ENCODE data around the gene SLC25A24.
"Not testable (repeated sequence)": the region's sequence is repeated elsewhere in the genome, so short reads cannot be mapped to it uniquely, and the experiment has no call there.

The SLC25A24 gene

DNA sequence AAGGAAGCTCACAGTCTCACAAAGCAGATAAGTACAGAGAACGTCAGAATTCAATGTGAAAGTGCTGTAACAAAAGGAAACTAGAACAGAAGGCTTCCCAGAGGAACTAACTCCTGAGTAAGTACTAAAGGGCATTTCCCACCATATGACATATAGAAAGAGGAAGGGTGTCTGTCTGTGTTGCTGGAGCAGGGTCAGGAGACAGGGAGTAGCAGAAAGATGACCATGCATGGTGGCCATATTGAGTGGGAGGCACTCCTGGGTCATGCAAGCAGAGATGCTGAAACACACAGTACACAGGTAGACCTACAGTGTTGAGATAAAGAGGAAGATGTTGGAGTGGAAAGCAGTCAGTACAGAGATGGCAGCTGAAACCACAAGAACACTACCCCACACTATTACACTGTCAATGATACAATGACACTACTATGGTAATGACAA lies 47.3 kb downstream of the SLC25A24 start:
- H2BK120ac ChIP-seq (ENCODE audit: insufficient read depth, low read length, poor library complexity) = no peak overlapping the region
- no peak overlapping the region for H3K27ac ChIP-seq (ENCODE audit: low read depth, low read length)
- no peak overlapping the region for H3K14ac ChIP-seq (ENCODE audit: low read length)
- H2AFZ ChIP-seq (ENCODE audit: insufficient read depth, low read length, poor library complexity) = no peak overlapping the region
- H3K4me3 ChIP-seq (ENCODE audit: low read depth, low read length) = no peak overlapping the region
- H3K23ac ChIP-seq (ENCODE audit: low read length) = no peak overlapping the region
- peaks cover 9 to 36% of the 10 kb centered on the region in 2 experiments for H3K36me3 ChIP-seq (ENCODE audit: control insufficient read depth in 1 of 2, insufficient read depth in 2 of 2, low read length in 2 of 2)
- H3K27me3 ChIP-seq (ENCODE audit: insufficient read depth, low read length) = no peaks in the 10 kb centered on the region
- no peak overlapping the region for H2BK12ac ChIP-seq (ENCODE audit: low read length)
- H3K18ac ChIP-seq (ENCODE audit: low read length) = no peak overlapping the region
- WGBS (ENCODE audit: extremely low coverage, insufficient coverage, insufficient read length) = no CpG with 5 or more reads among the region's 1 CpG
- H2AK5ac ChIP-seq (ENCODE audit: low read length) = no peak overlapping the region
- no peak overlapping the region for H4K8ac ChIP-seq (ENCODE audit: low read depth, low read length)
- H3K9me3 ChIP-seq (ENCODE audit: insufficient read depth, low read depth, low read length) = no peaks in the 10 kb centered on the region
- H3K79me1 ChIP-seq (ENCODE audit: low read length) = no peaks in the 10 kb centered on the region
- H4K91ac ChIP-seq (ENCODE audit: low read depth, low read length) = no peak overlapping the region
- peak in 1 of 2 donors; percentile 17 for DNase-seq
- no peak overlapping the region for H2BK5ac ChIP-seq (ENCODE audit: low read depth, low read length, poor library complexity)
- no peak overlapping the region for H3K9ac ChIP-seq (ENCODE audit: low read length)
- no peak overlapping the region for H3K4me2 ChIP-seq (ENCODE audit: low read length)
- no peak overlapping the region for H4K12ac ChIP-seq (ENCODE audit: low read depth, low read length)
- H3K4me1 ChIP-seq (ENCODE audit: control insufficient read depth in 1 of 2, insufficient read depth in 2 of 2, low read length in 2 of 2) = no peaks in the 10 kb centered on the region
- H3K4ac ChIP-seq (ENCODE audit: low read depth, low read length) = no peak overlapping the region
- H3K79me2 ChIP-seq (ENCODE audit: control insufficient read depth, insufficient read depth, low read length, poor library complexity) = no peaks in the 10 kb centered on the region

DNA sequence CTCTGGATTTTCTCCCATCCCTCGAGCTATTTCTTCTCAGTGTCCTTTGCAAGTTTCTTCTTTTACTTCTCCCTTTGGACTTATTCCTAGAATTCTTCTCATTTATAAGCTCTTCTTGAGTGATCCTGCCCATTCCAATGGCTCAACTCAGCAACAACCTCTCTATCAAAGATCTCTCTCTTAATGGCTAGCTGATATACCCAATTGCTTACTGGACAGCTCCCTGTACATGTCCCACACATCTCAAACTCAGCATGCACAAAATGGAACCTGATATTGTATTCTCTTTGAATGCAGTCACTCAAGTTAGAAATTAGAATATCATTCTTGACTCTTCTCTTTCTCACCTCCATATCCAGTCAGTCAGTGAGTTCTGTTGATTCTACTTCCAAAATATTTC lies 48.6 kb downstream of the SLC25A24 start:
- H2BK12ac ChIP-seq (ENCODE audit: low read length) = no peak overlapping the region
- no peak overlapping the region for H2BK5ac ChIP-seq (ENCODE audit: low read depth, low read length, poor library complexity)
- H3K14ac ChIP-seq (ENCODE audit: low read length) = no peak overlapping the region
- no peak overlapping the region for H2AK5ac ChIP-seq (ENCODE audit: low read length)
- H3K79me1 ChIP-seq (ENCODE audit: low read length) = no peaks in the 10 kb centered on the region
- WGBS (ENCODE audit: extremely low coverage, insufficient coverage, insufficient read length) = no CpG with 5 or more reads among the region's 1 CpG
- H3K4me2 ChIP-seq (ENCODE audit: low read length) = no peak overlapping the region
- no peak overlapping the region for H3K4ac ChIP-seq (ENCODE audit: low read depth, low read length)
- no peaks in the 10 kb centered on the region for H3K9me3 ChIP-seq (ENCODE audit: insufficient read depth, low read depth, low read length)
- no peak overlapping the region for H3K9ac ChIP-seq (ENCODE audit: low read length)
- H3K4me3 ChIP-seq (ENCODE audit: low read depth, low read length) = no peak overlapping the region
- no peak for DNase-seq
- no peak overlapping the region for H3K27ac ChIP-seq (ENCODE audit: low read depth, low read length)
- H2AFZ ChIP-seq (ENCODE audit: insufficient read depth, low read length, poor library complexity) = no peak overlapping the region
- no peak overlapping the region for H4K12ac ChIP-seq (ENCODE audit: low read depth, low read length)
- H3K23ac ChIP-seq (ENCODE audit: low read length) = no peak overlapping the region
- H3K18ac ChIP-seq (ENCODE audit: low read length) = no peak overlapping the region
- no peaks in the 10 kb centered on the region for H3K79me2 ChIP-seq (ENCODE audit: control insufficient read depth, insufficient read depth, low read length, poor library complexity)
- H2BK120ac ChIP-seq (ENCODE audit: insufficient read depth, low read length, poor library complexity) = no peak overlapping the region
- no peak overlapping the region for H4K8ac ChIP-seq (ENCODE audit: low read depth, low read length)
- H3K4me1 ChIP-seq (ENCODE audit: control insufficient read depth in 1 of 2, insufficient read depth in 2 of 2, low read length in 2 of 2) = no peaks in the 10 kb centered on the region
- no peak overlapping the region for H4K91ac ChIP-seq (ENCODE audit: low read depth, low read length)
- H3K27me3 ChIP-seq (ENCODE audit: insufficient read depth, low read length) = no peaks in the 10 kb centered on the region
- H3K36me3 ChIP-seq (ENCODE audit: control insufficient read depth in 1 of 2, insufficient read depth in 2 of 2, low read length in 2 of 2) = peaks cover 8 to 36% of the 10 kb centered on the region in 2 experiments

- Histone ChIP-seq H4K91ac (ENCODE audit: low read depth, low read length) (no peak overlapping the region), H3K27ac (ENCODE audit: low read depth, low read length) (no peak overlapping the region)
These were observed 50.2 kb downstream of the SLC25A24 start for GRCh38 chr1:108149796-108150467.

DNA sequence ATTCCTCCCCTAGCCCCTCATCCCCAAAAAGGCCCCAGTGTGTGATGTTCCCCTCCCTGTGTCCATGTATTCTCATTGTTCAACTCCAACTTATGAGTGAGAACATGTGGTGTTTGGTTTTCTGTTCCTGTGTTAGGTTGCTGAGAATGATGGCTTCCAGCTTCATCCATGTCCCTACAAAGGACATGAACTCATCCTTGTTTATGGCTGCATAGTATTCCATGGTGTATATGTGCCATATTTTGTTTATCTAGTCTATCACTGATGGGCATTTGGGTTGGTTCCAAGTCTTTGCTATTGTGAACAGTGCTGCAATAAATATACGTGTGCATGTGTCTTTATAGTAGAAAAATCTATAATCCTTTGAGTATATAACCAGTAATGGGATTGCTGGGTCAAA lies 55.6 kb downstream of the SLC25A24 start:
- H4K91ac ChIP-seq (ENCODE audit: low read depth, low read length); H3K23ac ChIP-seq (ENCODE audit: low read length); H3K27ac ChIP-seq (ENCODE audit: low read depth, low read length); H2BK5ac ChIP-seq (ENCODE audit: low read depth, low read length, poor library complexity); H3K14ac ChIP-seq (ENCODE audit: low read length); H3K4me3 ChIP-seq (ENCODE audit: low read depth, low read length); H3K9me3 ChIP-seq (ENCODE audit: insufficient read depth, low read depth, low read length); DNase-seq; H3K9ac ChIP-seq (ENCODE audit: low read length); H3K4me2 ChIP-seq (ENCODE audit: low read length); H3K27me3 ChIP-seq (ENCODE audit: insufficient read depth, low read length); H2BK12ac ChIP-seq (ENCODE audit: low read length); H4K12ac ChIP-seq (ENCODE audit: low read depth, low read length); H2BK120ac ChIP-seq (ENCODE audit: insufficient read depth, low read length, poor library complexity); H3K4ac ChIP-seq (ENCODE audit: low read depth, low read length); H3K18ac ChIP-seq (ENCODE audit: low read length); H3K79me2 ChIP-seq (ENCODE audit: control insufficient read depth, insufficient read depth, low read length, poor library complexity); H4K8ac ChIP-seq (ENCODE audit: low read depth, low read length); H3K79me1 ChIP-seq (ENCODE audit: low read length); H2AK5ac ChIP-seq (ENCODE audit: low read length); H3K4me1 ChIP-seq (ENCODE audit: control insufficient read depth in 1 of 2, insufficient read depth in 2 of 2, low read length in 2 of 2); H2AFZ ChIP-seq (ENCODE audit: insufficient read depth, low read length, poor library complexity): not testable (repeated sequence)
- no CpG with 5 or more reads among the region's 1 CpG for WGBS (ENCODE audit: extremely low coverage, insufficient coverage, insufficient read length)
- peaks cover 6 to 19% of the 10 kb centered on the region in 2 experiments for H3K36me3 ChIP-seq (ENCODE audit: control insufficient read depth in 1 of 2, insufficient read depth in 2 of 2, low read length in 2 of 2)

More at GRCh38 chr1:108149796-108150467, 50.2 kb downstream of the SLC25A24 start:
- Histone ChIP-seq H3K36me3 (ENCODE audit: control insufficient read depth in 1 of 2, insufficient read depth in 2 of 2, low read length in 2 of 2) (peaks cover 8 to 35% of the 10 kb centered on the region in 2 experiments), H3K23ac (ENCODE audit: low read length) (no peak overlapping the region), H3K27me3 (ENCODE audit: insufficient read depth, low read length) (no peaks in the 10 kb centered on the region), H3K4me3 (ENCODE audit: low read depth, low read length) (no peak overlapping the region), H2AK5ac (ENCODE audit: low read length) (no peak overlapping the region), H4K12ac (ENCODE audit: low read depth, low read length) (no peak overlapping the region), H2BK120ac (ENCODE audit: insufficient read depth, low read length, poor library complexity) (no peak overlapping the region), H3K14ac (ENCODE audit: low read length) (no peak overlapping the region), H3K9ac (ENCODE audit: low read length) (no peak overlapping the region), H2BK12ac (ENCODE audit: low read length) (no peak overlapping the region), H3K9me3 (ENCODE audit: insufficient read depth, low read depth, low read length) (no peaks in the 10 kb centered on the region), H3K4me1 (ENCODE audit: control insufficient read depth in 1 of 2, insufficient read depth in 2 of 2, low read length in 2 of 2) (no peaks in the 10 kb centered on the region), H3K4ac (ENCODE audit: low read depth, low read length) (no peak overlapping the region), H2BK5ac (ENCODE audit: low read depth, low read length, poor library complexity) (no peak overlapping the region), H3K18ac (ENCODE audit: low read length) (no peak overlapping the region), H4K8ac (ENCODE audit: low read depth, low read length) (no peak overlapping the region), H2AFZ (ENCODE audit: insufficient read depth, low read length, poor library complexity) (no peak overlapping the region), H3K79me1 (ENCODE audit: low read length) (no peaks in the 10 kb centered on the region), H3K79me2 (ENCODE audit: control insufficient read depth, insufficient read depth, low read length, poor library complexity) (no peaks in the 10 kb centered on the region), H3K4me2 (ENCODE audit: low read length) (no peak overlapping the region)
- WGBS (ENCODE audit: extremely low coverage, insufficient coverage, insufficient read length) = no CpG with 5 or more reads among the region's 3 CpGs
- no peak for DNase-seq

All from trophoblast cell (in vitro differentiated cells and primary cell).